HFFc6 (cell line): ENCODE results near the gene YKT6. TPM values are rescaled to one million over a fixed set of nuclear protein-coding genes. Genes with fewer than 3 reads are reported as not detected.

Experiments
- DNase-seq: peaks from one replicate; pipeline ENCODE4 v3.0.0-alpha.2; 2018
- H3K27ac Mint-ChIP-seq: 2 replicates; pipeline ENCODE4 v1.8.0; 2020; ENCODE audit warnings: mild to moderate bottlenecking, mixed read lengths
- H3K27me3 Mint-ChIP-seq: 2 replicates; pipeline ENCODE4 v1.8.0; 2021; ENCODE audit warnings: mild to moderate bottlenecking, moderate library complexity, mixed read lengths; ENCODE audit not compliant: insufficient read depth
- H3K36me3 Mint-ChIP-seq: 2 replicates; pipeline ENCODE4 v1.8.0; 2021; ENCODE audit warnings: low read depth, mixed read lengths
- H3K4me1 Mint-ChIP-seq: 2 replicates; pipeline ENCODE4 v1.8.0; 2020; ENCODE audit warnings: low read depth, mixed read lengths
- H3K4me3 Mint-ChIP-seq: 2 replicates; pipeline ENCODE4 v1.8.0; 2020; ENCODE audit warnings: mild to moderate bottlenecking, moderate library complexity, mixed read lengths
- H3K9me3 Mint-ChIP-seq: 2 replicates; pipeline ENCODE4 v1.8.0; 2020; ENCODE audit warnings: mild to moderate bottlenecking, mixed read lengths
- total RNA-seq, 6 experiments: library from RNA; stranded (reverse); fragmentation: NEBNext Ultra II Directional; extraction: Animal tissue kit (Norgen Biotek cat#: 25700); gene quantifications; 2 replicates in 1 of 6; 3 replicates in 5 of 6; pipeline ENCODE4 v1.2.3, GENCODE V29; 2021
- TF ChIP-seq, protein P1 (sequence below): fragments of 200-600 bp; sonication (generic); IDR thresholded peaks from 2 replicates; pipeline ENCODE4 v1.5.0; 2021; ENCODE audit warnings: antibody characterized with exemption, mild to moderate bottlenecking

YKT6 gene
- total RNA-seq, 6 experiments from 2014 or later = 155 to 174 (median 167) TPM

DNA sequence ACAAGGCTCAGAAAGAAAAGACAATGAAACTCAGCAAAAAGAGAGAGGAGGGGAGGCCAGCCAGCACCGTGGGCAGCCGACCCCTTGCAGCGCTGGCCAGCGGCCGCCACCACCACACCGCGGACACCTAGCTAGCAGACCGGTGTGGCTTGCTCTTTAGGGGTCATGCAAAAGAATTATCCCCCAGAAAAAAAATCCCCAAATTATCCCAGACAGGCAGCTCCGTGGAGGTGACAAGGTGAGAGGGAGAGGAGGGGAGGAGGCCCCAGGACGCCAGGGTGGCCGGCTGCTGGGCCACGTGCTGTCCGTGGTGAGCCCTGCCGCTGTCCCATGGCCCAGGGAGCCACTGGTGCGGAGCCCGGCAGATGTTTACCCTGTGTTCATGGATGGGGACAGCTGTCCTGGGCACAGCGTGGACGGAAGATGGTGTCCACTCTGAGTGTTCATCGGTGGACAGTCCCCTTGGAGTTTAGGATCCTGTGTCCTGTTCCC lies 16.5 kb downstream of the YKT6 start:
- no peaks in the 10 kb centered on the region for H3K9me3 Mint-ChIP-seq
- H3K27ac Mint-ChIP-seq = no peak overlapping the region
- H3K27me3 Mint-ChIP-seq = peaks cover 2% of the 10 kb centered on the region

DNA sequence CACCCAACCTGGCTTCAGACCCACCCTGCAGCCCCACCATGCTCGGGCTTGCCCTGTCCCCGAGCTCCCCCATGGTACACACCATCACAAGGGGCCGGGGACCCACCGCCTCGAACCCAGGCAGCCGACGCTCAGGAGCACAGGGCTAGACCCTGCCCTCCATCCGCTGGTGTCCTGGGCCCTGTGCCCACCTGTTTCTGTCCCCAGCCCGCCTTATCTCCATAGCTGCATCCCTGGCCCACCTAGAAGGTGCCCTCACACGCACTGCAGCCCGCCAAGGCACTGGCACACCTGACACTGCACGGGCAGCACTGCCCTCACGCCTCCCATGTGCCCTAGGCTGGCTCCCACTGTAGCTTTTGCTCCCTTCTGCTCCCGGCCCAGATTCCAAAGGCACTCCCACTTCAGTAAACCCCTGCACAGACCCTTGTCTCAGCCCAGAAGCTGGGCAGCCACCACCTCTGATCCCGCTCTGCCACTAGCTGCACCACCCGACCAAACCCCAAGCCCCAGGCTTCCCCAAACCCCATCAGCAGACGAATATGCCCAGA lies 17.1 kb downstream of the YKT6 start:
- Mint-ChIP-seq H3K36me3 (peaks cover 4% of the 10 kb centered on the region; the same call in 1 of the 2 replicates), H3K4me1 (no peaks in the 10 kb centered on the region), H3K27ac (no peak overlapping the region), H3K27me3 (peaks cover 2% of the 10 kb centered on the region), H3K9me3 (no peaks in the 10 kb centered on the region), H3K4me3 (no peak overlapping the region)
- DNase-seq = no peak
- TF ChIP-seq, protein P1, sequence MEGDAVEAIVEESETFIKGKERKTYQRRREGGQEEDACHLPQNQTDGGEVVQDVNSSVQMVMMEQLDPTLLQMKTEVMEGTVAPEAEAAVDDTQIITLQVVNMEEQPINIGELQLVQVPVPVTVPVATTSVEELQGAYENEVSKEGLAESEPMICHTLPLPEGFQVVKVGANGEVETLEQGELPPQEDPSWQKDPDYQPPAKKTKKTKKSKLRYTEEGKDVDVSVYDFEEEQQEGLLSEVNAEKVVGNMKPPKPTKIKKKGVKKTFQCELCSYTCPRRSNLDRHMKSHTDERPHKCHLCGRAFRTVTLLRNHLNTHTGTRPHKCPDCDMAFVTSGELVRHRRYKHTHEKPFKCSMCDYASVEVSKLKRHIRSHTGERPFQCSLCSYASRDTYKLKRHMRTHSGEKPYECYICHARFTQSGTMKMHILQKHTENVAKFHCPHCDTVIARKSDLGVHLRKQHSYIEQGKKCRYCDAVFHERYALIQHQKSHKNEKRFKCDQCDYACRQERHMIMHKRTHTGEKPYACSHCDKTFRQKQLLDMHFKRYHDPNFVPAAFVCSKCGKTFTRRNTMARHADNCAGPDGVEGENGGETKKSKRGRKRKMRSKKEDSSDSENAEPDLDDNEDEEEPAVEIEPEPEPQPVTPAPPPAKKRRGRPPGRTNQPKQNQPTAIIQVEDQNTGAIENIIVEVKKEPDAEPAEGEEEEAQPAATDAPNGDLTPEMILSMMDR = no peak

More for the DNA sequence above, 16.5 kb downstream of the YKT6 start:
- TF ChIP-seq, protein P1 = no peak
- no peak for DNase-seq
- Mint-ChIP-seq H3K36me3 (peaks cover 4% of the 10 kb centered on the region; the same call in 1 of the 2 replicates), H3K4me1 (no peaks in the 10 kb centered on the region), H3K4me3 (no peak overlapping the region)

DNA sequence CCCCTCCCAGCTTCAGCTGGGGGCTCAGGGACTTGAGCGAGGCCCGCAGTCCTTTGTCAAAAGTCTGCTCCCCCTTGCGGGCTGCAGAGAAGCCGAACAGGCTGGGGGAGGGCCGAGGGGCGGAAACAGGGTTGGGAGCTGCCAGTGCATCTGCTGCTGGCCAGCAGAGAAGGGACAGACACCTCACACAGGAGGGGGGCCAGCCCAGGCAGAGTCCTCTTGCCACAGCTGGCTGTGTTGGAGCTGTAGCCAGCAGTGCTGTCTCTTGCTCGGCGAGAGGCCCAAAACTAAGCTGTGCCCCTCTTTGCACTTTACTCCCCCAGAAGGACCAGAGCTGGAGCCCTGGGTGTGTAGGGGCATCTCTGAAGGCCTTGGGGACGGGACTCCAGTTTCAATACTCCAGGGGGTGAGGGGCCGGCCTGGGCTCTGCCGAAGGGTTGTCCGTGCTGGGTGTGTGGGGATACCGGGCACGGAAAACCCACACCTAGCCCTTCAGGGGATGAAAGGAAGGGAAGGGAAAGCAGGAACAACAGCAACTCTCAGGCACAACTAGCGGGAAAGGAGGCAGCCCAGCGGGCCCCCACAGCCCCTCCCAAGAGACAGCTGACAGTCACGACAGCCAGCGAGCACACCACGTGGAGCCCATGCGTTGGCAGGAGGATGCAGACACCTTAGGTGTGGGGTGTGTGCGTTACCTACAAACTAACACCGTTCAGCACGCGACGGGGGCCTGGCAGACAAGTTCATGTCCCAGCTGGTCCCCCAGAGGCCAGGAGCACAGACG lies 17.8 kb downstream of the YKT6 start:
- Mint-ChIP-seq H3K36me3 (peaks cover 4% of the 10 kb centered on the region; the same call in 1 of the 2 replicates), H3K27ac (no peak overlapping the region), H3K4me3 (no peak overlapping the region), H3K27me3 (peaks cover 7% of the 10 kb centered on the region), H3K4me1 (no peaks in the 10 kb centered on the region), H3K9me3 (no peaks in the 10 kb centered on the region)
- TF ChIP-seq, protein P1 = no peak
- no peak for DNase-seq

DNA sequence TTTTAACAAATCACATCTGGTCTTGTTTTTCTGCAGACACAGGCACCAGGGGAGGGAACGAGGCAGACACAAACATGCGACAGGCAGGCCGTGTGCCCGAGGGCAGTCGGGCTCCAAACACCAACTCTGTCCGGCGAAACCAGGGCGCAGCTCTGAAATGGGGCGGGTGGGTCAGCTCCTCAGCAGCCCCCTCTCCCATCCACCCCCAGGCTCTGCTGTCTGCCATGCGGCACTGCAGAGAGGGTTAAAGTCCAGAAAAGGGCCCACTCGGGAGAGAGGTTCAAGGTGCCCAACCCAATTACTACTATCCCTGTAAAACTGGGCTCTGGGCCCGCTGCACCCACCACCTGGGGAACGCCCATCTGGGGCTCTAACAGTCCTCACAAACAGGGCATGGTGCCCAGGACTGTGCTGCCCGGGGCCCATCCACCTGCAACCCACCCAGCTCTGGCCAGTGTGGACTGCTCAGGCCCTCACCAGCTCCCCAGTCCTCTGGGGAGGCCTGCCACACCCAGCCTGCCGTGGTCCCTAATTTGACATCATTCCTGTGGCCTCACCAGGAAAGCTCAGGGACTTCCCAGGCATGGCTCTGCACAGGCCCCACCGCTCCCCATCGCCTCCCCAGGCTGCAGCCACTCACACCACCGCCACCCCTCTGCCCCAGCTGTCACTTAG lies 18.7 kb downstream of the YKT6 start:
- Mint-ChIP-seq H3K4me1 (no peaks in the 10 kb centered on the region), H3K9me3 (no peaks in the 10 kb centered on the region), H3K36me3 (no peaks in the 10 kb centered on the region), H3K27ac (no peak overlapping the region), H3K27me3 (peaks cover 12% of the 10 kb centered on the region), H3K4me3 (no peak overlapping the region)
- DNase-seq = no peak
- TF ChIP-seq, protein P1 = no peak

DNA sequence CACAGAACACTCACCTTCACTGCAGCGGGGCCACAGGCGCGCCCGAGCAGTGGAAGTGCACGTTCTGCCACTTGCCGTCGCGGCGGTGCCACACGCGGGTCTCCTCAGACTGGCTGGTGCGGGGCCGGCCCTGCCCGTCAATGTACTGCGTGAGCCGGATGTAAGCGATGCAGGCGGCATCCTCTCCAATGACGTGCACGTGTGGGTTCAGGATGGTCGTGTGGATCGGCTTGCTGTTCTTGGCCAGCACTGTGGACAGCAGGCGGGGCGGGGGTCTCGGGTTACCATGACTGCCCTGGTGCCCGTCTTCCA lies 19.2 kb downstream of the YKT6 start:
- no peaks in the 10 kb centered on the region for H3K36me3 Mint-ChIP-seq
- DNase-seq = no peak
- H3K27ac Mint-ChIP-seq = no peak overlapping the region
- H3K9me3 Mint-ChIP-seq = no peaks in the 10 kb centered on the region
- H3K4me3 Mint-ChIP-seq = no peak overlapping the region
- TF ChIP-seq, protein P1 = no peak
- H3K27me3 Mint-ChIP-seq = peaks cover 11% of the 10 kb centered on the region
- H3K4me1 Mint-ChIP-seq = no peaks in the 10 kb centered on the region
